Measurements from ENCODE around the gene MGLL.

The MGLL gene

GRCh38 chr3:127858521-127858920 lies 36.2 kb upstream of the MGLL start:
- Histone ChIP-seq H4K20me1 (ENCODE audit: insufficient read depth) (no peaks in the 10 kb centered on the region), H3K9ac (no peak overlapping the region), H3K4me3 (IDR thresholded peaks at IDR 0.05; ENCODE audit: insufficient read depth, low read depth, low read length) (no peak overlapping the region), H3K79me2 (ENCODE audit: insufficient read depth, low read depth) (no peaks in the 10 kb centered on the region), H3K27ac (no peak overlapping the region), H3K36me3 (ENCODE audit: insufficient read depth) (no peaks in the 10 kb centered on the region), H3K27me3 (ENCODE audit: insufficient read depth, low read depth) (no peaks in the 10 kb centered on the region), H2AFZ (ENCODE audit: low read depth) (no peak overlapping the region), H3K4me1 (ENCODE audit: low read depth, poor library complexity, severe bottlenecking) (peaks cover 4% of the 10 kb centered on the region), H3K4me2 (no peak overlapping the region)
- TF ChIP-seq, protein P1, sequence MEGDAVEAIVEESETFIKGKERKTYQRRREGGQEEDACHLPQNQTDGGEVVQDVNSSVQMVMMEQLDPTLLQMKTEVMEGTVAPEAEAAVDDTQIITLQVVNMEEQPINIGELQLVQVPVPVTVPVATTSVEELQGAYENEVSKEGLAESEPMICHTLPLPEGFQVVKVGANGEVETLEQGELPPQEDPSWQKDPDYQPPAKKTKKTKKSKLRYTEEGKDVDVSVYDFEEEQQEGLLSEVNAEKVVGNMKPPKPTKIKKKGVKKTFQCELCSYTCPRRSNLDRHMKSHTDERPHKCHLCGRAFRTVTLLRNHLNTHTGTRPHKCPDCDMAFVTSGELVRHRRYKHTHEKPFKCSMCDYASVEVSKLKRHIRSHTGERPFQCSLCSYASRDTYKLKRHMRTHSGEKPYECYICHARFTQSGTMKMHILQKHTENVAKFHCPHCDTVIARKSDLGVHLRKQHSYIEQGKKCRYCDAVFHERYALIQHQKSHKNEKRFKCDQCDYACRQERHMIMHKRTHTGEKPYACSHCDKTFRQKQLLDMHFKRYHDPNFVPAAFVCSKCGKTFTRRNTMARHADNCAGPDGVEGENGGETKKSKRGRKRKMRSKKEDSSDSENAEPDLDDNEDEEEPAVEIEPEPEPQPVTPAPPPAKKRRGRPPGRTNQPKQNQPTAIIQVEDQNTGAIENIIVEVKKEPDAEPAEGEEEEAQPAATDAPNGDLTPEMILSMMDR (conservative IDR thresholded peaks at IDR 0.05; ENCODE audit: low read depth, low read length): no peak

GRCh38 chr3:127857333-127857732 lies 35.0 kb upstream of the MGLL start:
- no peak overlapping the region for H3K9ac ChIP-seq
- H3K27me3 ChIP-seq (ENCODE audit: insufficient read depth, low read depth): no peaks in the 10 kb centered on the region
- H3K4me2 ChIP-seq: no peak overlapping the region
- TF ChIP-seq, protein P1 (conservative IDR thresholded peaks at IDR 0.05; ENCODE audit: low read depth, low read length): no peak
- H3K27ac ChIP-seq: no peak overlapping the region
- no peaks in the 10 kb centered on the region for H4K20me1 ChIP-seq (ENCODE audit: insufficient read depth)
- peaks cover 7% of the 10 kb centered on the region for H3K4me1 ChIP-seq (ENCODE audit: low read depth, poor library complexity, severe bottlenecking)
- H2AFZ ChIP-seq (ENCODE audit: low read depth): no peak overlapping the region
- H3K79me2 ChIP-seq (ENCODE audit: insufficient read depth, low read depth): no peaks in the 10 kb centered on the region
- no peaks in the 10 kb centered on the region for H3K36me3 ChIP-seq (ENCODE audit: insufficient read depth)
- no peak overlapping the region for H3K4me3 ChIP-seq (IDR thresholded peaks at IDR 0.05; ENCODE audit: insufficient read depth, low read depth, low read length)

- H2AFZ ChIP-seq (ENCODE audit: low read depth): no peak overlapping the region
- no peaks in the 10 kb centered on the region for H3K27me3 ChIP-seq (ENCODE audit: insufficient read depth, low read depth)
- no peak overlapping the region for H3K27ac ChIP-seq
- H4K20me1 ChIP-seq (ENCODE audit: insufficient read depth): no peaks in the 10 kb centered on the region
- no peak overlapping the region for H3K4me2 ChIP-seq
- no peak overlapping the region for H3K9ac ChIP-seq
- TF ChIP-seq, protein P1 (conservative IDR thresholded peaks at IDR 0.05; ENCODE audit: low read depth, low read length): no peak
- H3K4me1 ChIP-seq (ENCODE audit: low read depth, poor library complexity, severe bottlenecking): peaks cover 7% of the 10 kb centered on the region
- no peak overlapping the region for H3K4me3 ChIP-seq (IDR thresholded peaks at IDR 0.05; ENCODE audit: insufficient read depth, low read depth, low read length)
- H3K36me3 ChIP-seq (ENCODE audit: insufficient read depth): no peaks in the 10 kb centered on the region
- H3K79me2 ChIP-seq (ENCODE audit: insufficient read depth, low read depth): no peaks in the 10 kb centered on the region
Observed at GRCh38 chr3:127856801-127857200, 34.5 kb upstream of the MGLL start.

DNA sequence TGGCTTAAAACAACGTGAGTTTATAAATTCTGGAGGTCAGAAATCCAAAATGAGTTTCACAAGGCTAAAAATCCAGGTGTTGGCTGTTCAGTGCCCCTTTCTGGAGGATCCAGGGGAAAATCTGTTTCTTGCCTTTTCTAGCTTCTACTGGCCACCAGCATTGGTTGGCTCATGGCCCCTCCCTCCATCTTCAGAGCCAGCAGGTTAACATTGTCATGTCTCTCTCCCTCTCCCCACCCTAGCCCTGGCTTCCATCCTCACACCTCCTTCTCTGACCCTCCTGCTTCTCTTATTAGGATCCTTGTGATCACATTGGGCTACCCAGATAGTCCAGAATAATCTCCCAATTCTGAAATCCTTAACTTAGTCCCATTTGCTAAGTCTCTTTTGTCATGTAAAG lies 32.9 kb upstream of the MGLL start:
- no peaks in the 10 kb centered on the region for H3K36me3 ChIP-seq (ENCODE audit: insufficient read depth)
- H3K4me3 ChIP-seq (IDR thresholded peaks at IDR 0.05; ENCODE audit: insufficient read depth, low read depth, low read length): no peak overlapping the region
- H3K27ac ChIP-seq: no peak overlapping the region
- H3K79me2 ChIP-seq (ENCODE audit: insufficient read depth, low read depth): no peaks in the 10 kb centered on the region
- H2AFZ ChIP-seq (ENCODE audit: low read depth): no peak overlapping the region
- no peaks in the 10 kb centered on the region for H3K27me3 ChIP-seq (ENCODE audit: insufficient read depth, low read depth)
- TF ChIP-seq, protein P1 (conservative IDR thresholded peaks at IDR 0.05; ENCODE audit: low read depth, low read length): no peak
- no peak overlapping the region for H3K9ac ChIP-seq
- H3K4me1 ChIP-seq (ENCODE audit: low read depth, poor library complexity, severe bottlenecking): peaks cover 7% of the 10 kb centered on the region
- H3K4me2 ChIP-seq: no peak overlapping the region
- no peaks in the 10 kb centered on the region for H4K20me1 ChIP-seq (ENCODE audit: insufficient read depth)

Data from KMS-11 (cell line).